ENCODE measurements around the gene BMP7. TPM values are rescaled to one million over a fixed set of nuclear protein-coding genes. Genes with fewer than 3 reads are reported as not detected.
A peak's percentile ranks its signal among the peaks of the same experiment; 100 is the strongest.

The BMP7 gene
- total and polyA plus RNA-seq, 12 donors = 0.74 to 6.7 (median 2.2) TPM; not detected in 3

- H3K27me3 ChIP-seq = peaks cover 3% of the 10 kb centered on the region
- DNase-seq = no peak
- no peak overlapping the region for H3K4me3 ChIP-seq
- intact Hi-C loops (cut with DNase I) = no loop called here
- 65 to 69% (median 67%) methylated on average over 3 to 4 of the region's 4 CpGs for WGBS, 4 donors
- H3K27ac ChIP-seq = no peak overlapping the region
- no peak for TF ChIP-seq POLR2A (IDR thresholded peaks at IDR 0.05)
- TF ChIP-seq, protein P1, sequence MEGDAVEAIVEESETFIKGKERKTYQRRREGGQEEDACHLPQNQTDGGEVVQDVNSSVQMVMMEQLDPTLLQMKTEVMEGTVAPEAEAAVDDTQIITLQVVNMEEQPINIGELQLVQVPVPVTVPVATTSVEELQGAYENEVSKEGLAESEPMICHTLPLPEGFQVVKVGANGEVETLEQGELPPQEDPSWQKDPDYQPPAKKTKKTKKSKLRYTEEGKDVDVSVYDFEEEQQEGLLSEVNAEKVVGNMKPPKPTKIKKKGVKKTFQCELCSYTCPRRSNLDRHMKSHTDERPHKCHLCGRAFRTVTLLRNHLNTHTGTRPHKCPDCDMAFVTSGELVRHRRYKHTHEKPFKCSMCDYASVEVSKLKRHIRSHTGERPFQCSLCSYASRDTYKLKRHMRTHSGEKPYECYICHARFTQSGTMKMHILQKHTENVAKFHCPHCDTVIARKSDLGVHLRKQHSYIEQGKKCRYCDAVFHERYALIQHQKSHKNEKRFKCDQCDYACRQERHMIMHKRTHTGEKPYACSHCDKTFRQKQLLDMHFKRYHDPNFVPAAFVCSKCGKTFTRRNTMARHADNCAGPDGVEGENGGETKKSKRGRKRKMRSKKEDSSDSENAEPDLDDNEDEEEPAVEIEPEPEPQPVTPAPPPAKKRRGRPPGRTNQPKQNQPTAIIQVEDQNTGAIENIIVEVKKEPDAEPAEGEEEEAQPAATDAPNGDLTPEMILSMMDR (IDR thresholded peaks at IDR 0.05) = no peak
- H3K36me3 ChIP-seq (replicated peaks in 1 of 2) = no peaks in the 10 kb centered on the region
- H3K9me3 ChIP-seq (replicated peaks in 1 of 3) = no peaks in the 10 kb centered on the region
- H3K4me1 ChIP-seq (replicated peaks in 1 of 2) = no peaks in the 10 kb centered on the region
Observed at GRCh38 chr20:57274846-57275245, 8.4 kb upstream of the BMP7 start.

DNA sequence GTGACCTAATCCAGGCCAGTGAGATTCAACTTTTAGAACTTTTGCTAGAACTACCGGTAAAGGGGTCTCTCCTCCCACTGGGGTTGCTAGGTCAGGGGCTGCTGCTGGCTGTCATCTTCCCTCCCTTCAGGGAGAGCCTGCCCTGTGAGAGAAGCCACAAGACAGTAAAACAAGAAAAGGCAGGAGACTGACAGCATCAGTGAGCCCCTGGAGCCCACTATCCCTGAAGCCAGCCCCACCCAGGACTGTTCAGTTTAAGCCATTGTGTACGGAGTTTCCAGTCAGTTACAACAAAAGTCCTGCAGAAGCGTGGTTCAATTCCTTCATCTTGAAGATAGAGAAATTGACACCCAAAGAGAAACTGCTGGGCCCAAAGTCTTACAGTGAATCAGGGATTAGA, 7.9 kb upstream of the BMP7 start:
- intact Hi-C loops (cut with DNase I) = no loop called here
- H3K4me1 ChIP-seq (replicated peaks in 1 of 2) = no peaks in the 10 kb centered on the region
- H3K4me3 ChIP-seq = no peak overlapping the region
- H3K36me3 ChIP-seq (replicated peaks in 1 of 2) = no peaks in the 10 kb centered on the region
- no peak for DNase-seq
- no peak for TF ChIP-seq POLR2A (IDR thresholded peaks at IDR 0.05)
- TF ChIP-seq, protein P1 (IDR thresholded peaks at IDR 0.05) = no peak
- H3K27ac ChIP-seq = no peak overlapping the region
- WGBS, 4 donors = 64 to 93% (median 83%) methylated on average over 2 to 3 of the region's 3 CpGs
- peaks cover 5% of the 10 kb centered on the region for H3K27me3 ChIP-seq
- H3K9me3 ChIP-seq (replicated peaks in 1 of 3) = no peaks in the 10 kb centered on the region

DNA sequence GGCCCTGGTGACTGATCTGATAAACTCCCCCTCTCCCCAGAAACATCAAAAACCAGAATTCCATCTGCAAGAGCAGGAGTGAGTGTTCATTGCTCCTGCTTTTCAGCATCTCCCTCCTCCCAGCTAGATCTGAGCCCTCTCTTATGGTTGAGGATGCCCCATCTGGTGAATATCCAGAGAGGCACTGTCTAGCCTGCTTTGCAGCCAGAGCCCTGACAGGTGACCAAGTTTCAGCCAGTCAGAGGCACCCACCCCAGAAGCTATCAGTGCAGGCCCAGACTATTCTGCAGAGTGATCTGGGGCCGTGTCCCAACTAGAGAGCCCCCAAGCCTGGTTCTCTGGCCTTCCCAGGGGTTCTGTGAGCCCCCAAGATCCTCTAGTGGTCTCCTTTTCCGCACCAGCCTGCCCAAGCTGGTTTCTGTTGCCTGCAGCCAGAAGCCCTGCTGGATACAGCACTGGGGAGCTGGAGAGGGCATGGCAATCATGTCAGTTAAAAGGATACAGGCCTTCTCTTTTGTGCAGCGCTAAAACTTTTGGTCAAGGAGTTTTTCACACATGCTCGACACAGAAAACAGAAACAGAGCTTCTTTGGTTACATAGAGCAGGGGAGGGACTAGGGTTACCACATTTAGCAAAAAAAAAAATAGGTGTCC, 6.6 kb upstream of the BMP7 start:
- no peaks in the 10 kb centered on the region for H3K9me3 ChIP-seq (replicated peaks in 1 of 3)
- no peaks in the 10 kb centered on the region for H3K4me1 ChIP-seq (replicated peaks in 1 of 2)
- intact Hi-C loops (cut with DNase I) = no loop called here
- no peaks in the 10 kb centered on the region for H3K36me3 ChIP-seq (replicated peaks in 1 of 2)
- peak in 1 of 7 donors; percentile 61 for DNase-seq
- TF ChIP-seq, protein P1 (IDR thresholded peaks at IDR 0.05) = no peak
- no peak for TF ChIP-seq POLR2A (IDR thresholded peaks at IDR 0.05)
- H3K27ac ChIP-seq = no peak overlapping the region
- no peak overlapping the region for H3K4me3 ChIP-seq
- H3K27me3 ChIP-seq = peaks cover 5% of the 10 kb centered on the region
- 59 to 72% (median 68%) methylated on average over 3 to 4 of the region's 4 CpGs for WGBS, 4 donors

GRCh38 chr20:57270204-57270984, 4.0 kb upstream of the BMP7 start:
- Histone ChIP-seq H3K4me3 (no peak overlapping the region), H3K27me3 (peaks cover 26% of the 10 kb centered on the region), H3K27ac (no peak overlapping the region), H3K36me3 (replicated peaks in 1 of 2) (no peaks in the 10 kb centered on the region), H3K4me1 (replicated peaks in 1 of 2) (no peaks in the 10 kb centered on the region), H3K9me3 (replicated peaks in 1 of 3) (no peaks in the 10 kb centered on the region)
- 46 to 62% (median 54%) methylated on average over 9 to 10 of the region's 10 CpGs for WGBS, 4 donors
- TF ChIP-seq, protein P1 (IDR thresholded peaks at IDR 0.05) = no peak
- DNase-seq = no peak
- intact Hi-C loops (cut with DNase I) = no loop called here

Measured in adrenal gland (tissue), 12 donors.